Suprapubic skin (tissue), 4 donors: ENCODE data around the gene AGAP1. TPM values are rescaled to one million over a fixed set of nuclear protein-coding genes. Genes with fewer than 3 reads are reported as not detected.

Experiments
- DNase-seq, 2 donors: peaks; one replicate each; pipeline ENCODE4 v3.0.0-alpha.2; 2019; ENCODE audit warnings: low spot score in 2 of 2
- H3K27ac ChIP-seq: fragments of 200-600 bp; sonication (generic); one replicate; pipeline ENCODE4 v1.5.1; 2019
- H3K27me3 ChIP-seq: fragments of 200-600 bp; sonication (generic); one replicate; pipeline ENCODE4 v1.5.1; 2019
- H3K36me3 ChIP-seq: fragments of 200-600 bp; sonication (generic); one replicate; pipeline ENCODE4 v1.5.1; 2019
- H3K4me1 ChIP-seq: fragments of 200-600 bp; sonication (generic); one replicate; pipeline ENCODE4 v1.5.1; 2019
- H3K4me3 ChIP-seq: fragments of 200-600 bp; sonication (generic); one replicate; pipeline ENCODE4 v1.5.1; 2019; ENCODE audit warnings: mild to moderate bottlenecking
- H3K9me3 ChIP-seq: fragments of 200-600 bp; sonication (generic); one replicate; pipeline ENCODE4 v1.5.1; 2019
- EP300 ChIP-seq: sonication (generic); formaldehyde crosslinking; IDR thresholded peaks from one replicate; pipeline ENCODE4 v1.6.1; 2017; ENCODE audit warnings: antibody characterized with exemption
- POLR2A ChIP-seq, 2 donors: fragments of 450-650 bp; IDR thresholded peaks; one replicate each; pipeline ENCODE4 v1.6.1; 2017; ENCODE audit warnings: antibody characterized with exemption in 2 of 2, mild to moderate bottlenecking in 2 of 2, moderate library complexity in 2 of 2
- POLR2AphosphoS5 ChIP-seq, 3 donors: sonication (generic); formaldehyde crosslinking; IDR thresholded peaks; one replicate each; pipeline ENCODE4 v1.6.1; 2017; ENCODE audit warnings: antibody characterized with exemption in 3 of 3
- WGBS: methylation state at CpG from one replicate; pipeline ENCODE4 v1.1.5; 2018; 5-methylcytosine and 5-hydroxymethylcytosine counted together
- total RNA-seq, 4 donors: library from RNA; depleted of rRNA; stranded (reverse); fragments of >200 nt; gene quantifications; one replicate each; pipeline ENCODE4 v1.1.0, GENCODE V29; 2016
- TF ChIP-seq, protein P1 (sequence below), 2 donors: fragments of 200-600 bp in 1 of 2; fragments of 450-650 bp in 1 of 2; sonication (generic) in 1 of 2; IDR thresholded peaks; one replicate each; pipeline ENCODE4 v1.5.1; 2016 to 2019; ENCODE audit warnings: antibody characterized with exemption in 2 of 2, mild to moderate bottlenecking in 1 of 2, moderate library complexity in 1 of 2

Gene AGAP1
- total RNA-seq, 4 donors from 2014 or later = 14.1 to 30.7 (median 19.4) TPM

- Histone ChIP-seq H3K36me3 (no peaks in the 10 kb centered on the region), H3K27me3 (no peaks in the 10 kb centered on the region), H3K27ac (no peak overlapping the region), H3K4me3 (no peak overlapping the region), H3K4me1 (peaks cover 9% of the 10 kb centered on the region), H3K9me3 (no peaks in the 10 kb centered on the region)
- 76% methylated on average over 21 of the region's 21 CpGs for WGBS
- DNase-seq = no peak
- TF ChIP-seq, protein P1, sequence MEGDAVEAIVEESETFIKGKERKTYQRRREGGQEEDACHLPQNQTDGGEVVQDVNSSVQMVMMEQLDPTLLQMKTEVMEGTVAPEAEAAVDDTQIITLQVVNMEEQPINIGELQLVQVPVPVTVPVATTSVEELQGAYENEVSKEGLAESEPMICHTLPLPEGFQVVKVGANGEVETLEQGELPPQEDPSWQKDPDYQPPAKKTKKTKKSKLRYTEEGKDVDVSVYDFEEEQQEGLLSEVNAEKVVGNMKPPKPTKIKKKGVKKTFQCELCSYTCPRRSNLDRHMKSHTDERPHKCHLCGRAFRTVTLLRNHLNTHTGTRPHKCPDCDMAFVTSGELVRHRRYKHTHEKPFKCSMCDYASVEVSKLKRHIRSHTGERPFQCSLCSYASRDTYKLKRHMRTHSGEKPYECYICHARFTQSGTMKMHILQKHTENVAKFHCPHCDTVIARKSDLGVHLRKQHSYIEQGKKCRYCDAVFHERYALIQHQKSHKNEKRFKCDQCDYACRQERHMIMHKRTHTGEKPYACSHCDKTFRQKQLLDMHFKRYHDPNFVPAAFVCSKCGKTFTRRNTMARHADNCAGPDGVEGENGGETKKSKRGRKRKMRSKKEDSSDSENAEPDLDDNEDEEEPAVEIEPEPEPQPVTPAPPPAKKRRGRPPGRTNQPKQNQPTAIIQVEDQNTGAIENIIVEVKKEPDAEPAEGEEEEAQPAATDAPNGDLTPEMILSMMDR (IDR thresholded peaks at IDR 0.05) = no peak
- no peak for TF ChIP-seq EP300
- no peak for TF ChIP-seq POLR2A (IDR thresholded peaks at IDR 0.05)
- no peak for TF ChIP-seq POLR2AphosphoS5 (IDR thresholded peaks at IDR 0.05)
Measured at GRCh38 chr2:235630718-235631296, 137.0 kb downstream of the AGAP1 start.

- Histone ChIP-seq H3K36me3 (no peaks in the 10 kb centered on the region), H3K9me3 (no peaks in the 10 kb centered on the region), H3K27ac (peak overlapping the region; percentile 83), H3K4me3 (no peak overlapping the region), H3K4me1 (peaks cover 21% of the 10 kb centered on the region), H3K27me3 (no peaks in the 10 kb centered on the region)
- whole genome bisulfite sequencing = 75% methylated on average over 12 of the region's 12 CpGs
- no peak for DNase-seq
- TF ChIP-seq, protein P1 (IDR thresholded peaks at IDR 0.05) = no peak
- no peak for TF ChIP-seq EP300
- TF ChIP-seq POLR2A (IDR thresholded peaks at IDR 0.05) = no peak
- no peak for TF ChIP-seq POLR2AphosphoS5 (IDR thresholded peaks at IDR 0.05)
Measured at GRCh38 chr2:235634435-235635158, 140.8 kb downstream of the AGAP1 start.

DNA sequence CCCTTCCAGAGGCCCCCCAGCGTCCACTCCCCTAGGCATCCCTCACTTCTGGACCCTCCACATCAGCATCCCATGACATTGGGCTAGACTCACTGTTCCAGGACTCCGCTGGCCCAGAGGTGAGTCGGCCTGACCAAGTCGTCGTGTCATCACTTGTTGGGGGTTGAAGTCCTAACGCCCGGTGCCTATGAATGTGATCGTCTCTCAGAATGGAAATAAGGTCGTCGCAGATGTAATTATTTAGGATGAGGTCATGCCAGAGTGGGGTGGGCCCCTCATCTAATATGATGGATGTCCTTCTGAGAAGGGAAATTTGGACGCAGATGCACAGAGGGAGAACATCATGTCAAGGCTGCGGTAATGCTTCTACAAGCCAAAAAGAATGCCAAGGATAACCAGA is 142.7 kb downstream of the AGAP1 start:
- WGBS = 88% methylated on average over 11 of the region's 12 CpGs
- DNase-seq = no peak
- Histone ChIP-seq H3K27ac (peak overlapping the region; percentile 83), H3K27me3 (no peaks in the 10 kb centered on the region), H3K4me1 (peaks cover 37% of the 10 kb centered on the region), H3K9me3 (no peaks in the 10 kb centered on the region), H3K4me3 (no peak overlapping the region), H3K36me3 (no peaks in the 10 kb centered on the region)
- TF ChIP-seq, protein P1 (IDR thresholded peaks at IDR 0.05) = no peak
- TF ChIP-seq POLR2AphosphoS5 (IDR thresholded peaks at IDR 0.05) = no peak
- TF ChIP-seq EP300 = no peak
- TF ChIP-seq POLR2A (IDR thresholded peaks at IDR 0.05) = no peak

DNA sequence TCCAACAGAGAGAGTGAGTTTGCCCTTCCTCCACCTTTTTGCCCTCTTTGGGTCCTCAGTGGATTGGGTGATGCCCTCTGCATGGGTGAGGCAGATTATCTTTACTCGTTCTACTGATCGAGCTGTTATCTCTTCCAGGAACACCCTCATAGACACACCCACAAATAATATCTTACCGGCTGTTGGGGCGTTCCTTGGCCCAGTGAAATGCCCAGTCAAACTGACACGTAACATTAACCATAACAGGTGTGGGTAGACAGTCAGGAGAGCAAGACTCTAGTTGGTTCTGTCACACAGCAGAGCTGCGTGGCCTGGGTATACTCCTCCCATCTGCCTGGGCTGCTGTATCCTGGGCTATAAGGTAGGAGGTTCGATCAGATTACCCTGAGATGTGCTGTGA is 144.1 kb downstream of the AGAP1 start:
- 77% methylated on average over 7 of the region's 7 CpGs for WGBS
- Histone ChIP-seq H3K4me1 (peaks cover 40% of the 10 kb centered on the region), H3K9me3 (no peaks in the 10 kb centered on the region), H3K27ac (no peak overlapping the region), H3K27me3 (no peaks in the 10 kb centered on the region), H3K4me3 (no peak overlapping the region), H3K36me3 (no peaks in the 10 kb centered on the region)
- DNase-seq = no peak
- TF ChIP-seq POLR2A (IDR thresholded peaks at IDR 0.05) (no peak), EP300 (no peak), POLR2AphosphoS5 (IDR thresholded peaks at IDR 0.05) (no peak)
- TF ChIP-seq, protein P1 (IDR thresholded peaks at IDR 0.05) = no peak
